HG03571 (cell line): Measurements from ENCODE around the gene SNAPIN.
"Not testable (repeated sequence)": the region's sequence is repeated elsewhere in the genome, so short reads cannot be mapped to it uniquely, and the experiment has no call there.

Experiments
- ATAC-seq: cut with Tn5 transposase; IDR thresholded peaks from one replicate; pipeline ENCODE4 v1.9.1; 2021; ENCODE audit not compliant: unreplicated experiment

SNAPIN gene

GRCh38 chr1:153626904-153627714 is 31.4 kb upstream of the SNAPIN start, which contains the start of gene S100A13:
S100A13 (minus strand) TSS chr1:153627505; CDS start chr1:153626472, 1,033 bp downstream.
- ATAC-seq = no peak

- no peak for ATAC-seq
These were observed 30.5 kb upstream of the SNAPIN start, which contains the start of gene S100A1 for GRCh38 chr1:153627715-153628626. S100A1 (plus strand) TSS chr1:153628434; CDS start chr1:153630522, 2,088 bp downstream.

GRCh38 chr1:153628638-153629342 is 29.7 kb upstream of the SNAPIN start:
- ATAC-seq = no peak

- no peak for ATAC-seq
These were observed 29.2 kb upstream of the SNAPIN start for GRCh38 chr1:153629343-153629665.

- no peak for ATAC-seq
These were observed 28.5 kb upstream of the SNAPIN start for GRCh38 chr1:153629971-153630370.

GRCh38 chr1:153630384-153630783 is 28.1 kb upstream of the SNAPIN start:
- no peak for ATAC-seq

GRCh38 chr1:153631047-153632022 is 27.2 kb upstream of the SNAPIN start:
- ATAC-seq = no peak

GRCh38 chr1:153633161-153633753 is 25.2 kb upstream of the SNAPIN start:
- no peak for ATAC-seq

GRCh38 chr1:153633754-153634665 is 24.5 kb upstream of the SNAPIN start, which contains the start of gene CHTOP:
CHTOP (plus strand) TSS chr1:153634066; CDS start chr1:153636589, 2,523 bp downstream.
- ATAC-seq = peak; percentile 81

GRCh38 chr1:153635872-153636271 is 22.6 kb upstream of the SNAPIN start:
- ATAC-seq = no peak

- ATAC-seq = no peak
These were observed 22.2 kb upstream of the SNAPIN start for GRCh38 chr1:153636312-153636711.

- no peak for ATAC-seq
These were observed 20.2 kb upstream of the SNAPIN start for GRCh38 chr1:153638261-153638660.

GRCh38 chr1:153639280-153639679 is 19.2 kb upstream of the SNAPIN start:
- no peak for ATAC-seq

GRCh38 chr1:153640213-153640612 is 18.3 kb upstream of the SNAPIN start:
- not testable (repeated sequence) for ATAC-seq

- no peak for ATAC-seq
These were observed 17.6 kb upstream of the SNAPIN start for GRCh38 chr1:153640861-153641260.

- no peak for ATAC-seq
These were observed 16.3 kb upstream of the SNAPIN start for GRCh38 chr1:153642161-153642560.

GRCh38 chr1:153643100-153643499 is 15.4 kb upstream of the SNAPIN start:
- ATAC-seq = no peak

- no peak for ATAC-seq
These were observed 14.7 kb upstream of the SNAPIN start for GRCh38 chr1:153643816-153644215.
